ENCODE results near the gene GIMD1.

DNA sequence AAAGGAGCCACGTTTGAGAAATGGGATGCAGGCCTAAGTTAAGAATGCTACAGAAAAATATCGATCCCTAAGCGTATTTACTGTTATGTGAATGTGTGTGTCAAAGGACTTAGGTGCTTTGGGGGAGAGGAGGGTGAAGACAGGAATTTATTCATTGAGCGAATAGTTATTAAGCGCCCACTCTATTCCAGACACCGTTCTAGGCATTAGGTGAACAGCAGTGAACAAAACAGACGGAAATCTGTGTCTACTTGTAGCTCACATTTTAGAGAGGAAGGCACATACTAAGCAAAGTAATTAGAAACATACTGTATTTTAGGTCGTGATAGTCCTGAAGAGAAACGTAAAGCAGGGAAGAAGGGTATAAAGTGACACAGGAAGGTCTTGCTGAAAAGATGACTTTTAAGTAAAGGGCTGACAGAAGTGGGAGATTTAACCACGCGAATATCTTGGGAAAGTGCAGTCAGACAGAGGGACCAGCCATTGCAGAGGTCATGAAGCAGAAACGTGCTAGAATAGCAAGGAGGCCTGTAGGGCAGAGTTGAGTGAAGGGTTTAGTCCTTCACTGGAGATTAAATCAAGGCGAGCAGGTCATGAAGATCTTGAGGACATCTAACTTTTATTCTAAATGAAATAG lies 51.7 kb downstream of the GIMD1 start:
- TF ChIP-seq, protein P1, sequence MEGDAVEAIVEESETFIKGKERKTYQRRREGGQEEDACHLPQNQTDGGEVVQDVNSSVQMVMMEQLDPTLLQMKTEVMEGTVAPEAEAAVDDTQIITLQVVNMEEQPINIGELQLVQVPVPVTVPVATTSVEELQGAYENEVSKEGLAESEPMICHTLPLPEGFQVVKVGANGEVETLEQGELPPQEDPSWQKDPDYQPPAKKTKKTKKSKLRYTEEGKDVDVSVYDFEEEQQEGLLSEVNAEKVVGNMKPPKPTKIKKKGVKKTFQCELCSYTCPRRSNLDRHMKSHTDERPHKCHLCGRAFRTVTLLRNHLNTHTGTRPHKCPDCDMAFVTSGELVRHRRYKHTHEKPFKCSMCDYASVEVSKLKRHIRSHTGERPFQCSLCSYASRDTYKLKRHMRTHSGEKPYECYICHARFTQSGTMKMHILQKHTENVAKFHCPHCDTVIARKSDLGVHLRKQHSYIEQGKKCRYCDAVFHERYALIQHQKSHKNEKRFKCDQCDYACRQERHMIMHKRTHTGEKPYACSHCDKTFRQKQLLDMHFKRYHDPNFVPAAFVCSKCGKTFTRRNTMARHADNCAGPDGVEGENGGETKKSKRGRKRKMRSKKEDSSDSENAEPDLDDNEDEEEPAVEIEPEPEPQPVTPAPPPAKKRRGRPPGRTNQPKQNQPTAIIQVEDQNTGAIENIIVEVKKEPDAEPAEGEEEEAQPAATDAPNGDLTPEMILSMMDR (IDR thresholded peaks at IDR 0.05; ENCODE audit: low read depth, low read length, poor library complexity, severe bottlenecking): no peak
- no peak for TF ChIP-seq EZH2phosphoT487 (IDR thresholded peaks at IDR 0.05; ENCODE audit: borderline replicate concordance, low read length)
